Activated B cell treated with CpG ODN at 0.5 μM for 24 hours (primary cell): Measurements from ENCODE around the gene GRM8. TPM values are rescaled to one million over a fixed set of nuclear protein-coding genes. Genes with fewer than 3 reads are reported as not detected.

Experiments
- ATAC-seq: fragments of 200-7000 bp; cut with Tn5 transposase; one replicate; pipeline ENCODE4 v1.10.0; 2021; ENCODE audit warnings: low read depth, mild to moderate bottlenecking, moderate library complexity
- CTCF ChIA-PET: fragments of 350-600 bp; sonication (Branson Sonifier 250); formaldehyde crosslinking; loops from one replicate; lab custom pipeline; 2021; ENCODE audit warnings: antibody characterized with exemption; lab: Charles Lee
- POLR2A ChIA-PET: fragments of 350-600 bp; sonication (Branson Sonifier 250); formaldehyde crosslinking; loops from one replicate; lab custom pipeline; 2021; ENCODE audit warnings: antibody characterized with exemption; lab: Charles Lee
- DNase-seq: peaks from one replicate; pipeline ENCODE4 v3.0.0; 2022
- H3K27ac Mint-ChIP-seq: one replicate; pipeline ENCODE4 v1.8.0; 2020; ENCODE audit warnings: mixed read lengths
- H3K27me3 Mint-ChIP-seq: one replicate; pipeline ENCODE4 v1.8.0; 2021; ENCODE audit warnings: mixed read lengths
- H3K36me3 Mint-ChIP-seq: one replicate; pipeline ENCODE4 v1.8.0; 2021; ENCODE audit warnings: low read depth, mixed read lengths
- H3K4me1 Mint-ChIP-seq: one replicate; pipeline ENCODE4 v1.8.0; 2021; ENCODE audit warnings: mixed read lengths
- H3K4me3 Mint-ChIP-seq: one replicate; pipeline ENCODE4 v1.8.0; 2020; ENCODE audit warnings: mild to moderate bottlenecking, mixed read lengths
- H3K9me3 Mint-ChIP-seq: one replicate; pipeline ENCODE4 v1.8.0; 2020; ENCODE audit warnings: mixed read lengths
- CTCF ChIP-seq: fragments of 200-600 bp; IDR thresholded peaks from one replicate; pipeline ENCODE4 v1.8.0; 2022; ENCODE audit warnings: antibody characterized with exemption, mild to moderate bottlenecking
- intact Hi-C: fragments of 100-400 bp; cut with micrococcal nuclease; formaldehyde crosslinking; loops from one replicate; pipeline ENCODE4 v1.15.1; 2024
- total RNA-seq: library from RNA; stranded (reverse); gene quantifications from 2 replicates; pipeline ENCODE4 v1.2.3, GENCODE V29; 2022

GRM8 gene
- total RNA-seq, 1 donor from 2014 or later = not detected

- POLR2A ChIA-PET = no interaction called here
- CTCF ChIA-PET = no interaction called here
- intact Hi-C loops = no loop called here
- Mint-ChIP-seq H3K4me3 (no peak overlapping the region), H3K27ac (no peak overlapping the region), H3K27me3 (peaks cover 2% of the 10 kb centered on the region), H3K36me3 (no peaks in the 10 kb centered on the region), H3K9me3 (no peaks in the 10 kb centered on the region), H3K4me1 (no peaks in the 10 kb centered on the region)
- TF ChIP-seq CTCF = no peak
- no peak for ATAC-seq
- DNase-seq = no peak
These were observed 231.6 kb downstream of the GRM8 start for GRCh38 chr7:127021019-127021738.

DNA sequence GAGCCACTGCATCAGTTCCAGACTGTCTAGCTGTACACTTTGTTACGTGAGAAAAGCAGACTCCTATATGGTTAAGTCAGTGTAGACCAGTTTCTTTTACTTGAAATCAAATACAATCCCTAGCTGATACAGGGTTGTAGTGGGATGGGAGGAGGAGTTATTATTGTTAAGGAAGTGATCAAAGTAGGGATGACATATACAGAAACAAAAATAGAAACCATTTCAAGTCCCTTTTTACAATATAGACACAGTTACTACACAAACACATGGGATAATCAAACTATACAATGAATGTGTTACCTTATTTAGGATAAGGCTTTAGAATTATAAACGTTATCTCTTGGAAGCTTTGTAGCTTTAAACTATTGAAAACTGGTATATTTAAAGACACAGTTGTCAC, 233.9 kb downstream of the GRM8 start:
- H3K27ac Mint-ChIP-seq = no peak overlapping the region
- ChIA-PET POLR2A (no interaction called here), CTCF (no interaction called here)
- ATAC-seq = no peak
- H3K4me3 Mint-ChIP-seq = no peak overlapping the region
- peaks cover 2% of the 10 kb centered on the region for H3K27me3 Mint-ChIP-seq
- H3K36me3 Mint-ChIP-seq = no peaks in the 10 kb centered on the region
- H3K4me1 Mint-ChIP-seq = no peaks in the 10 kb centered on the region
- intact Hi-C loops = no loop called here
- DNase-seq = no peak
- no peaks in the 10 kb centered on the region for H3K9me3 Mint-ChIP-seq
- TF ChIP-seq CTCF = no peak

- POLR2A ChIA-PET = no interaction called here
- no peaks in the 10 kb centered on the region for H3K4me1 Mint-ChIP-seq
- no peaks in the 10 kb centered on the region for H3K9me3 Mint-ChIP-seq
- CTCF ChIA-PET = no interaction called here
- no peak for DNase-seq
- no peak overlapping the region for H3K4me3 Mint-ChIP-seq
- H3K27me3 Mint-ChIP-seq = peaks cover 2% of the 10 kb centered on the region
- no peaks in the 10 kb centered on the region for H3K36me3 Mint-ChIP-seq
- no peak for TF ChIP-seq CTCF
- ATAC-seq = no peak
- no peak overlapping the region for H3K27ac Mint-ChIP-seq
- intact Hi-C loops = no loop called here
These were observed 235.5 kb downstream of the GRM8 start for GRCh38 chr7:127017196-127017595.

DNA sequence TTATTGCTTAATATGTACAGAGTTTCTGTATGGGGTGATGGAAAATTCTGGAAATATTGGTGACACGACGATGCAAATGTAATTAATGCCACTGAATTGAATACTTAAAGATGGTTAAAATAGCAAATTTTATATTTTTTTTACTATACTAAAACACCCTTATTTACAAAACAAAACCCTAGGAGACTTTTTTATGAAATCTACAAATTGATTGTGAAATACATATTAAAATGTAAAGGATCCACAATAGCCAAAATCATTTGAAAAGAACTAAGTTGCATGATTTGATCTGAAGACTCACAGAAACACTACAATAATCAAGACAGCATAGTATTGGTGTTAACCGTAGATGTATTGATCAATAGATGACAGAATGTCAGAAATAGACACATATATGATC, 252.0 kb downstream of the GRM8 start:
- ChIA-PET POLR2A (no interaction called here), CTCF (no interaction called here)
- no peaks in the 10 kb centered on the region for H3K4me1 Mint-ChIP-seq
- no peak overlapping the region for H3K4me3 Mint-ChIP-seq
- no peak for TF ChIP-seq CTCF
- DNase-seq (no peak), ATAC-seq (no peak)
- H3K9me3 Mint-ChIP-seq = no peaks in the 10 kb centered on the region
- no peaks in the 10 kb centered on the region for H3K27me3 Mint-ChIP-seq
- H3K27ac Mint-ChIP-seq = no peak overlapping the region
- no peaks in the 10 kb centered on the region for H3K36me3 Mint-ChIP-seq
- intact Hi-C loops = no loop called here

DNA sequence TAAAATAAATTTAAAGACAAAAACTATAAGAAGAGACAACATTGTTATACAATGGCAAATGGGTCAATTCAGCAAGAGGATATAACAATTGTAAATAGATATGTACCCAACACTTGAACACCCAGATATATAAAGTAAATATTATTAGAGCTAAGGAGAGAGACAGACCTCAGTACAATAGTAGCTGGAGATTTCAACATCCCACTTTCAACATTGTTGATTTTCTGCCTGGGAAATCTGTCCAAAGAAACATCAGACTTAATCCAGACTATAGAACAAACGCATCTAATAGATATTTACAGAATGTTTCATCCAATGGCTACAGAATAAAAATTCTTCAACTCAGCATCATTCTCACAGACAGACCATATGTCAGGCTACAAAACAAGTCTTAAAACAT, 256.1 kb downstream of the GRM8 start:
- no peaks in the 10 kb centered on the region for H3K4me1 Mint-ChIP-seq
- ATAC-seq (no peak), DNase-seq (no peak)
- H3K27ac Mint-ChIP-seq = no peak overlapping the region
- intact Hi-C loops = no loop called here
- H3K4me3 Mint-ChIP-seq = no peak overlapping the region
- H3K36me3 Mint-ChIP-seq = no peaks in the 10 kb centered on the region
- H3K27me3 Mint-ChIP-seq = no peaks in the 10 kb centered on the region
- POLR2A ChIA-PET = no interaction called here
- CTCF ChIA-PET = no interaction called here
- H3K9me3 Mint-ChIP-seq = no peaks in the 10 kb centered on the region
- no peak for TF ChIP-seq CTCF
